ENCODE data around the gene HGFAC.

The HGFAC gene

DNA sequence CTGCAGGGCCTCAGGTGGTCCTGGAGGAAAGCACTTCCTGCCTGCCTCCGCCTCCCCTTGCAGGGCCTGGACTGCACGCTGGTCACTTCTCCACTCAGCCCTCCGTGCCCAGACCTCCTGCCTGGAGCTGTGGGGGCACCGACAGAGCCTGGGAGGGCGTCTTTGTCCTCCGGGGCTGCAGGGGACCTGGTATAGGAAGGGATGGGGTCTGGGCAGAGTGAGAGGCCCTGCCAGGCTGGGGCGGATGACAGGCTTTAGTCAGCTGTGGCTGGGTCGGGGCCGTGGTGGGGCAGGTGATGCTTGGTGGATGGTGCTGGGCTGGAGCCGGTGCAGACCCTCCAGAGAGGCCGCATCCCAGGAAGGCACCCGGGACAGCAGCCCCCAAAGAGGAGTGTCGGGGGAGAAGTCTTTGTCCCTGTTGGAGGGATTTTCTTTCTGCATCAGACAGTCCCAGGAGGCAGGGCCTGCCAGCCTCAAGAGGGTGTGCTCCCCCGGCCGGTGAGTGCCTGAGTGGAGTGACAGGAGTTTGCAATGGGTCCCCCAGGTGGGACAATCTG lies 22.7 kb downstream of the HGFAC start:
- no peaks in the 10 kb centered on the region for H3K79me2 ChIP-seq (ENCODE audit: insufficient read depth, low read depth)
- H3K4me3 ChIP-seq (IDR thresholded peaks at IDR 0.05; ENCODE audit: insufficient read depth, low read depth, low read length), result no peak overlapping the region
- no peak overlapping the region for H3K9ac ChIP-seq
- no peak overlapping the region for H2AFZ ChIP-seq (ENCODE audit: low read depth)
- H3K4me1 ChIP-seq (ENCODE audit: low read depth, poor library complexity, severe bottlenecking), result no peaks in the 10 kb centered on the region
- TF ChIP-seq, protein P1, sequence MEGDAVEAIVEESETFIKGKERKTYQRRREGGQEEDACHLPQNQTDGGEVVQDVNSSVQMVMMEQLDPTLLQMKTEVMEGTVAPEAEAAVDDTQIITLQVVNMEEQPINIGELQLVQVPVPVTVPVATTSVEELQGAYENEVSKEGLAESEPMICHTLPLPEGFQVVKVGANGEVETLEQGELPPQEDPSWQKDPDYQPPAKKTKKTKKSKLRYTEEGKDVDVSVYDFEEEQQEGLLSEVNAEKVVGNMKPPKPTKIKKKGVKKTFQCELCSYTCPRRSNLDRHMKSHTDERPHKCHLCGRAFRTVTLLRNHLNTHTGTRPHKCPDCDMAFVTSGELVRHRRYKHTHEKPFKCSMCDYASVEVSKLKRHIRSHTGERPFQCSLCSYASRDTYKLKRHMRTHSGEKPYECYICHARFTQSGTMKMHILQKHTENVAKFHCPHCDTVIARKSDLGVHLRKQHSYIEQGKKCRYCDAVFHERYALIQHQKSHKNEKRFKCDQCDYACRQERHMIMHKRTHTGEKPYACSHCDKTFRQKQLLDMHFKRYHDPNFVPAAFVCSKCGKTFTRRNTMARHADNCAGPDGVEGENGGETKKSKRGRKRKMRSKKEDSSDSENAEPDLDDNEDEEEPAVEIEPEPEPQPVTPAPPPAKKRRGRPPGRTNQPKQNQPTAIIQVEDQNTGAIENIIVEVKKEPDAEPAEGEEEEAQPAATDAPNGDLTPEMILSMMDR (conservative IDR thresholded peaks at IDR 0.05; ENCODE audit: low read depth, low read length), result no peak
- no peak overlapping the region for H3K27ac ChIP-seq
- H3K36me3 ChIP-seq (ENCODE audit: insufficient read depth), result no peaks in the 10 kb centered on the region
- no peaks in the 10 kb centered on the region for H4K20me1 ChIP-seq (ENCODE audit: insufficient read depth)
- H3K27me3 ChIP-seq (ENCODE audit: insufficient read depth, low read depth), result peaks cover 17% of the 10 kb centered on the region; the same call in 1 of the 2 replicates
- no peak overlapping the region for H3K4me2 ChIP-seq

GRCh38 chr4:3464911-3465697 lies 23.3 kb downstream of the HGFAC start:
- no peak overlapping the region for H3K9ac ChIP-seq
- no peak overlapping the region for H3K4me2 ChIP-seq
- no peaks in the 10 kb centered on the region for H3K4me1 ChIP-seq (ENCODE audit: low read depth, poor library complexity, severe bottlenecking)
- H3K4me3 ChIP-seq (IDR thresholded peaks at IDR 0.05; ENCODE audit: insufficient read depth, low read depth, low read length), result no peak overlapping the region
- no peaks in the 10 kb centered on the region for H4K20me1 ChIP-seq (ENCODE audit: insufficient read depth)
- H3K27me3 ChIP-seq (ENCODE audit: insufficient read depth, low read depth), result peaks cover 20% of the 10 kb centered on the region; the same call in 1 of the 2 replicates
- H3K36me3 ChIP-seq (ENCODE audit: insufficient read depth), result no peaks in the 10 kb centered on the region
- no peak overlapping the region for H3K27ac ChIP-seq
- TF ChIP-seq, protein P1 (conservative IDR thresholded peaks at IDR 0.05; ENCODE audit: low read depth, low read length), result no peak
- no peak overlapping the region for H2AFZ ChIP-seq (ENCODE audit: low read depth)
- no peaks in the 10 kb centered on the region for H3K79me2 ChIP-seq (ENCODE audit: insufficient read depth, low read depth)

- H3K4me2 ChIP-seq, result no peak overlapping the region
- H3K9ac ChIP-seq, result no peak overlapping the region
- no peaks in the 10 kb centered on the region for H3K79me2 ChIP-seq (ENCODE audit: insufficient read depth, low read depth)
- H3K4me1 ChIP-seq (ENCODE audit: low read depth, poor library complexity, severe bottlenecking), result no peaks in the 10 kb centered on the region
- H3K27ac ChIP-seq, result no peak overlapping the region
- no peak overlapping the region for H3K4me3 ChIP-seq (IDR thresholded peaks at IDR 0.05; ENCODE audit: insufficient read depth, low read depth, low read length)
- H2AFZ ChIP-seq (ENCODE audit: low read depth), result no peak overlapping the region
- no peaks in the 10 kb centered on the region for H3K36me3 ChIP-seq (ENCODE audit: insufficient read depth)
- TF ChIP-seq, protein P1 (conservative IDR thresholded peaks at IDR 0.05; ENCODE audit: low read depth, low read length), result no peak
- H3K27me3 ChIP-seq (ENCODE audit: insufficient read depth, low read depth), result peaks cover 20% of the 10 kb centered on the region; the same call in 1 of the 2 replicates
- H4K20me1 ChIP-seq (ENCODE audit: insufficient read depth), result no peaks in the 10 kb centered on the region
These were observed 24.2 kb downstream of the HGFAC start for GRCh38 chr4:3465698-3466671.
